Trophoblast cell (in vitro differentiated cells and primary cell): ENCODE measurements around the gene NDUFS3.

ENCODE experiments used
- DNase-seq, 2 donors: peaks; one replicate each; pipeline ENCODE4 v3.0.0-alpha.2; 2016
- H2AFZ ChIP-seq: 2 replicates; pipeline ENCODE4 v1.6.1; 2013; ENCODE audit warnings: low read length, moderate library complexity, mild to moderate bottlenecking; ENCODE audit not compliant: insufficient read depth, poor library complexity
- H2AK5ac ChIP-seq: 2 replicates; pipeline ENCODE4 v1.6.1; 2013; ENCODE audit warnings: mild to moderate bottlenecking, low read length
- H2BK120ac ChIP-seq: 2 replicates; pipeline ENCODE4 v1.6.1; 2013; ENCODE audit warnings: low read length, mild to moderate bottlenecking, moderate library complexity; ENCODE audit not compliant: insufficient read depth, poor library complexity
- H2BK12ac ChIP-seq: 2 replicates; pipeline ENCODE4 v1.6.1; 2013; ENCODE audit warnings: mild to moderate bottlenecking, low read length, moderate library complexity
- H2BK5ac ChIP-seq: 2 replicates; pipeline ENCODE4 v1.6.1; 2013; ENCODE audit warnings: low read length, low read depth, moderate library complexity, mild to moderate bottlenecking; ENCODE audit not compliant: poor library complexity
- H3K14ac ChIP-seq: 2 replicates; pipeline ENCODE4 v1.6.1; 2013; ENCODE audit warnings: mild to moderate bottlenecking, low read length
- H3K18ac ChIP-seq: 2 replicates; pipeline ENCODE4 v1.6.1; 2013; ENCODE audit warnings: mild to moderate bottlenecking, low read length
- H3K23ac ChIP-seq: 2 replicates; pipeline ENCODE4 v1.6.1; 2013; ENCODE audit warnings: low read length
- H3K27ac ChIP-seq: 2 replicates; pipeline ENCODE4 v1.5.1; 2013; ENCODE audit warnings: low read depth, mild to moderate bottlenecking, inconsistent platforms, low read length, moderate library complexity
- H3K27me3 ChIP-seq: 2 replicates; pipeline ENCODE4 v1.6.1; 2013; ENCODE audit warnings: inconsistent platforms, mild to moderate bottlenecking, low read length, moderate library complexity; ENCODE audit not compliant: insufficient read depth
- H3K36me3 ChIP-seq, 2 experiments: 1 replicate in 1 of 2; 2 replicates in 1 of 2; pipeline ENCODE4 v1.6.1; 2013; ENCODE audit warnings: low read length in 2 of 2, mild to moderate bottlenecking in 2 of 2, moderate library complexity in 1 of 2; ENCODE audit not compliant: insufficient read depth in 2 of 2, control insufficient read depth in 1 of 2
- H3K4ac ChIP-seq: 2 replicates; pipeline ENCODE4 v1.6.1; 2013; ENCODE audit warnings: low read depth, mild to moderate bottlenecking, low read length, moderate library complexity
- H3K4me1 ChIP-seq, 2 experiments: 1 replicate in 1 of 2; 2 replicates in 1 of 2; pipeline ENCODE4 v1.6.1; 2013; ENCODE audit warnings: low read length in 2 of 2, mild to moderate bottlenecking in 2 of 2, moderate library complexity in 1 of 2; ENCODE audit not compliant: insufficient read depth in 2 of 2, control insufficient read depth in 1 of 2
- H3K4me2 ChIP-seq: 2 replicates; pipeline ENCODE4 v1.6.1; 2013; ENCODE audit warnings: inconsistent platforms, mild to moderate bottlenecking, low read length, moderate library complexity
- H3K4me3 ChIP-seq: 2 replicates; pipeline ENCODE4 v1.5.1; 2013; ENCODE audit warnings: mild to moderate bottlenecking, low read depth, low read length, inconsistent platforms
- H3K79me1 ChIP-seq: one replicate; pipeline ENCODE4 v1.6.1; 2013; ENCODE audit warnings: low read length
- H3K79me2 ChIP-seq: 2 replicates; pipeline ENCODE4 v1.6.1; 2013; ENCODE audit warnings: low read length, mild to moderate bottlenecking; ENCODE audit not compliant: control insufficient read depth, insufficient read depth, poor library complexity
- H3K9ac ChIP-seq: 2 replicates; pipeline ENCODE4 v1.6.1; 2013; ENCODE audit warnings: mild to moderate bottlenecking, low read length
- H3K9me3 ChIP-seq: 2 replicates; pipeline ENCODE4 v1.6.1; 2013; ENCODE audit warnings: low read depth, mild to moderate bottlenecking, control low read depth, inconsistent platforms, low read length; ENCODE audit not compliant: insufficient read depth
- H4K12ac ChIP-seq: 2 replicates; pipeline ENCODE4 v1.6.1; 2013; ENCODE audit warnings: low read depth, mild to moderate bottlenecking, low read length, moderate library complexity
- H4K8ac ChIP-seq: 2 replicates; pipeline ENCODE4 v1.6.1; 2013; ENCODE audit warnings: low read depth, mild to moderate bottlenecking, low read length, moderate library complexity
- H4K91ac ChIP-seq: one replicate; pipeline ENCODE4 v1.6.1; 2013; ENCODE audit warnings: low read depth, mild to moderate bottlenecking, low read length, moderate library complexity
- WGBS: extraction: QIAGEN DNeasy Blood & Tissue Kit; methylation state at CpG from one replicate; pipeline ENCODE4 v1.1.7; 2013; ENCODE audit warnings: missing lambda C conversion rate; ENCODE audit not compliant: insufficient read length, insufficient coverage; ENCODE audit errors: extremely low coverage; 5-methylcytosine and 5-hydroxymethylcytosine counted together

Gene NDUFS3

DNA sequence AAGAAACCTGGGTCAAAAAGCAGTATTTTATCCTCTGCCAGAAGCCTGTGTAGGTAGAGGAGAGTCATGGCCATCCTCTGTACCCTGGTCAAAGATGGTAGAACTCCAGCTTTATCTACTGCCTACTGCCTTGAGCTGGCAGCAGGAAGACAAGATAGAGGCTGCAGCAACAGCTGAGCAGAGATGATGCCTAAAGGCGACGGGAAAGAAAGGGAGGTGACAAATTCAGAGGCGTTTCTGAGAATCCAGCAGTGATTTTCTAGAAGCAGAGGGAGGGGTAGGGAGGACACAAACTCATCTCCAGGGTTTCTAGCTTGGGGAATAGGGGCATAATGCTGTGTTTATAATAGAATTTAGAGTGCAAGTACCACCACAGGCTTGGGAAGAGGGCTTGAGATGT, 30.8 kb downstream of the NDUFS3 start:
- Histone ChIP-seq H4K12ac (no peak overlapping the region), H3K9me3 (no peaks in the 10 kb centered on the region), H2BK120ac (no peak overlapping the region), H2BK5ac (no peak overlapping the region), H3K27me3 (no peaks in the 10 kb centered on the region), H3K4me2 (no peak overlapping the region), H3K9ac (no peak overlapping the region), H2BK12ac (no peak overlapping the region), H4K8ac (no peak overlapping the region), H3K79me2 (no peaks in the 10 kb centered on the region), H3K4me1 (peaks cover 3 to 11% of the 10 kb centered on the region in 2 experiments), H2AK5ac (no peak overlapping the region), H3K79me1 (no peaks in the 10 kb centered on the region), H3K18ac (no peak overlapping the region), H4K91ac (no peak overlapping the region), H3K23ac (no peak overlapping the region), H2AFZ (no peak overlapping the region), H3K4ac (no peak overlapping the region), H3K4me3 (no peak overlapping the region), H3K14ac (no peak overlapping the region), H3K36me3 (peaks cover 1 to 2% of the 10 kb centered on the region in 2 experiments), H3K27ac (no peak overlapping the region)
- DNase-seq: no peak
- no CpG with 5 or more reads among the region's 3 CpGs for WGBS

DNA sequence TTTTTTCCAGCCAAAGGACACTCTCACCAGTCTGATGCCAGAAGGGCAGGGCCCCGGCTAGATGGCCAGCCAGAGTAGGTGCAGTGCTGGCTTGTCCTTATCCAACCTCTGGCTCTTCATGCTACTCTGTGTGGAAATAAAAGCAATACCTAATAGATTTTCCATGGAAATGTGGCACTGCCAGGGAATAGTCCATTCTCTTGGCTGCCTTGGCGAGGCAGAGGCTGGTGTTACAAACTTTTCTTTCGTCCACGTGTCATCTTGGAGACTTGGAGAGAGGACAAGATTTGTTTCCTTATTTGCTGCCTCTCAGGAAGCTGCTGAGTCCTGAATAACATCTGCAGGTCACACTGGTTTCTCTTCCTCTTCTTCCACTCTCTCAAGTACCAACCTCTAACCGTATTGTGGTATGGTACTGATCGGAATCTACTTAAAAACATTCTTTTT, 32.5 kb downstream of the NDUFS3 start:
- H3K4me2 ChIP-seq: no peak overlapping the region
- no peak overlapping the region for H2AK5ac ChIP-seq
- no peaks in the 10 kb centered on the region for H3K9me3 ChIP-seq
- no peaks in the 10 kb centered on the region for H3K79me1 ChIP-seq
- no CpG with 5 or more reads among the region's 6 CpGs for WGBS
- H3K79me2 ChIP-seq: no peaks in the 10 kb centered on the region
- no peak overlapping the region for H3K4ac ChIP-seq
- H3K27ac ChIP-seq: no peak overlapping the region
- no peak overlapping the region for H3K23ac ChIP-seq
- H3K4me3 ChIP-seq: no peak overlapping the region
- no peaks in the 10 kb centered on the region for H3K27me3 ChIP-seq
- no peak overlapping the region for H4K12ac ChIP-seq
- H3K4me1 ChIP-seq: peaks cover 3 to 11% of the 10 kb centered on the region in 2 experiments
- no peak overlapping the region for H2BK5ac ChIP-seq
- H2BK120ac ChIP-seq: no peak overlapping the region
- H2AFZ ChIP-seq: no peak overlapping the region
- no peak overlapping the region for H4K8ac ChIP-seq
- DNase-seq: no peak
- no peak overlapping the region for H2BK12ac ChIP-seq
- no peak overlapping the region for H3K14ac ChIP-seq
- H4K91ac ChIP-seq: no peak overlapping the region
- no peak overlapping the region for H3K9ac ChIP-seq
- no peak overlapping the region for H3K18ac ChIP-seq
- peaks cover 2 to 3% of the 10 kb centered on the region in 2 experiments for H3K36me3 ChIP-seq

- Histone ChIP-seq H2BK120ac (no peak overlapping the region), H2AK5ac (no peak overlapping the region), H3K18ac (no peak overlapping the region), H3K4ac (no peak overlapping the region), H3K79me1 (no peaks in the 10 kb centered on the region), H3K27me3 (no peaks in the 10 kb centered on the region), H3K36me3 (peaks cover 12 to 13% of the 10 kb centered on the region in 2 experiments), H3K23ac (no peak overlapping the region), H3K9ac (no peak overlapping the region), H2AFZ (no peak overlapping the region), H3K4me2 (no peak overlapping the region), H3K79me2 (no peaks in the 10 kb centered on the region), H4K12ac (no peak overlapping the region), H3K9me3 (no peaks in the 10 kb centered on the region), H4K8ac (no peak overlapping the region), H3K27ac (no peak overlapping the region), H2BK5ac (no peak overlapping the region), H3K14ac (no peak overlapping the region), H3K4me3 (no peak overlapping the region), H3K4me1 (no peaks in the 10 kb centered on the region), H4K91ac (no peak overlapping the region), H2BK12ac (no peak overlapping the region)
- no peak for DNase-seq
These were observed 36.4 kb downstream of the NDUFS3 start for GRCh38 chr11:47615249-47615648.

DNA sequence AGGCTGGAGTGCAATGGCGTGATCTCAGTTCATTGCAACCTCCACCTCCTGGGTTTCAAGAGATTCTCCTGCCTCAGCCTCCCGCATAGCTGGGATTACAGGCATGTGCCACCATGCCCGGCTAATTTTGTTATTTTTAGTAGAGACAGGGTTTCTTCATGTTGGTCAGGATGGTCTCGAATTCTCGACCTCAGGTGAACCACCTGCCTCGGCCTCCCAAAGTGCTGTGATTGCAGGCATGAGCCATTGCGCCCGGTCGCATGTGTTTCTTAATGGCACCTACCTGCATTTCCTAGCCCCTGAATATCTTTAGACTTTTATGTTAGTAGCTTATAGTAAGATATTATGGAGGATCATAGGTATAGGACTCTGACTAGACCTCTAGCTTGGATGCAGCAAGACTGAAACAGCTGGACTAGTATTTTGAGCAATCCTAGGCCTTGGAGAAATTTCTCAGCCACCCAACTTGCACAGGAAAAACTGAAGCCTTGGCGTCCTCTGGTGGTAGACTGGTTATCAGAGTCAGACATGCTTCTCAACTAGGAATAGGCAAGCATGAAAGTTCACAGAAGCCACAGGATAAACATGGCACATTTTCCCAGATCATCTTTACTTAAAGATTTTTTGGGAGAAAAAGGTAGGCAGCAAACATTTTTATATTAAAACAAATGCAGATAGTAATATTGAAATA, 38.0 kb downstream of the NDUFS3 start:
- Histone ChIP-seq H4K91ac (no peak overlapping the region), H3K4me2 (no peak overlapping the region), H3K27ac (no peak overlapping the region), H3K9ac (no peak overlapping the region), H2AFZ (no peak overlapping the region), H4K8ac (no peak overlapping the region), H3K4me3 (no peak overlapping the region), H3K36me3 (peaks cover 20 to 23% of the 10 kb centered on the region in 2 experiments), H3K18ac (no peak overlapping the region), H4K12ac (no peak overlapping the region), H2BK12ac (no peak overlapping the region), H3K4ac (no peak overlapping the region), H2BK5ac (no peak overlapping the region), H3K27me3 (no peaks in the 10 kb centered on the region), H3K23ac (no peak overlapping the region), H3K9me3 (no peaks in the 10 kb centered on the region), H3K79me1 (no peaks in the 10 kb centered on the region), H3K4me1 (no peaks in the 10 kb centered on the region), H2AK5ac (no peak overlapping the region), H3K14ac (no peak overlapping the region), H3K79me2 (no peaks in the 10 kb centered on the region), H2BK120ac (no peak overlapping the region)
- peak in 1 of 2 donors; percentile 49 for DNase-seq
- no CpG with 5 or more reads among the region's 10 CpGs for WGBS
